Peyer's patch (tissue), 4 donors: Measurements from ENCODE around the gene YAP1.

Experiments
- CTCF ChIP-seq, 6 experiments: fragments of 450-650 bp in 4 of 6; fragments of 200-600 bp in 2 of 6; sonication (generic) in 1 of 6; IDR thresholded peaks; one replicate each; pipeline ENCODE4 v1.5.1; 2017 to 2019; ENCODE audit warnings: antibody characterized with exemption in 6 of 6, mild to moderate bottlenecking in 3 of 6, moderate library complexity in 1 of 6
- POLR2A ChIP-seq, 2 donors: fragments of 450-650 bp; IDR thresholded peaks; one replicate each; pipeline ENCODE4 v1.5.1; 2017; ENCODE audit warnings: antibody characterized with exemption in 2 of 2, mild to moderate bottlenecking in 2 of 2, moderate library complexity in 2 of 2

- TF ChIP-seq CTCF (IDR thresholded peaks at IDR 0.05) (no peak), POLR2A (IDR thresholded peaks at IDR 0.05) (no peak)
These were observed 10.5 kb upstream of the YAP1 start for GRCh38 chr11:102099755-102100154.
